ENCODE results near the gene BRIP1.

BRIP1 gene

DNA sequence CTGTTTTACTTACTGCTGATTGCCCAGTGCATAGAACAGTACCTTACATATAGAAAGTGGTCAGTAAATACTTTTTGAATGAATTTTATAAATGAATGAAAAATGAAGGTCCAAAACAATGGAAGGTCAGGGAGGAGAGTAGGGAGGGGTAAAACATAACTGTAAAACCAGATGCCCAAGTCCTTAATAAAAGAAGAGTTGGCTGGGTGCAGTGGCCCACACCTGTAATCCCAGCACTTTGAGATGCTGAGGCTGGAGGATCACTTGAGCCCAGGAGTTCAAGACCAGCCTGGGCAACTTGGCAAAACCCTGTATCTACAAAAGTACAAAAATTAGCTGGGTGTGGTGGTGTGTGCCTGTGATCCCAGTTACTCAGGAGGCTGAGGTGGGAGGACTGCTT is 108.2 kb downstream of the BRIP1 start:
- H3K4me3 ChIP-seq (ENCODE audit: low read length) = no peak overlapping the region
- no peak for DNase-seq (ENCODE audit: low read depth)
- TF ChIP-seq, protein P1, sequence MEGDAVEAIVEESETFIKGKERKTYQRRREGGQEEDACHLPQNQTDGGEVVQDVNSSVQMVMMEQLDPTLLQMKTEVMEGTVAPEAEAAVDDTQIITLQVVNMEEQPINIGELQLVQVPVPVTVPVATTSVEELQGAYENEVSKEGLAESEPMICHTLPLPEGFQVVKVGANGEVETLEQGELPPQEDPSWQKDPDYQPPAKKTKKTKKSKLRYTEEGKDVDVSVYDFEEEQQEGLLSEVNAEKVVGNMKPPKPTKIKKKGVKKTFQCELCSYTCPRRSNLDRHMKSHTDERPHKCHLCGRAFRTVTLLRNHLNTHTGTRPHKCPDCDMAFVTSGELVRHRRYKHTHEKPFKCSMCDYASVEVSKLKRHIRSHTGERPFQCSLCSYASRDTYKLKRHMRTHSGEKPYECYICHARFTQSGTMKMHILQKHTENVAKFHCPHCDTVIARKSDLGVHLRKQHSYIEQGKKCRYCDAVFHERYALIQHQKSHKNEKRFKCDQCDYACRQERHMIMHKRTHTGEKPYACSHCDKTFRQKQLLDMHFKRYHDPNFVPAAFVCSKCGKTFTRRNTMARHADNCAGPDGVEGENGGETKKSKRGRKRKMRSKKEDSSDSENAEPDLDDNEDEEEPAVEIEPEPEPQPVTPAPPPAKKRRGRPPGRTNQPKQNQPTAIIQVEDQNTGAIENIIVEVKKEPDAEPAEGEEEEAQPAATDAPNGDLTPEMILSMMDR (conservative IDR thresholded peaks at IDR 0.05; ENCODE audit: low read length) = no peak

DNA sequence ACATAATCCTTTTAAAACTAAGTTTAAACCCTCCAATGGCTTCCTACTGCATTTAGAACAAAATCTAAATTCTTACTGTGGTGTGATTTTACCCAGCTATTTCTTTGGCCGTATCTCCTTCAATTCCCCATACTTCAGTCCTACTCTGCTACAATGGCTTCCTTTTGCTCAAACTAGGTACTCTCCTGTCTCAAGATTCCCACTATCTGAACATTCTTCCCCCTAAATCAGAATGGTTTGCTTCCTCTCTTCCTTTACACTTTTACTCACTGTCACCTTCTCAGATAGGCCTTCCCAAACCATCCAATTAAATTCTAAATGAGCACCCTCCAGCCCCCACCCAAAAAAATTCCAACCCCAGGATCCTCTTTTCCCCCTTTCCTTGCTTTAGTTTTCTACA is 109.2 kb downstream of the BRIP1 start:
- no peak overlapping the region for H3K4me3 ChIP-seq (ENCODE audit: low read length)
- no peak for DNase-seq (ENCODE audit: low read depth)
- TF ChIP-seq, protein P1 (conservative IDR thresholded peaks at IDR 0.05; ENCODE audit: low read length) = no peak

DNA sequence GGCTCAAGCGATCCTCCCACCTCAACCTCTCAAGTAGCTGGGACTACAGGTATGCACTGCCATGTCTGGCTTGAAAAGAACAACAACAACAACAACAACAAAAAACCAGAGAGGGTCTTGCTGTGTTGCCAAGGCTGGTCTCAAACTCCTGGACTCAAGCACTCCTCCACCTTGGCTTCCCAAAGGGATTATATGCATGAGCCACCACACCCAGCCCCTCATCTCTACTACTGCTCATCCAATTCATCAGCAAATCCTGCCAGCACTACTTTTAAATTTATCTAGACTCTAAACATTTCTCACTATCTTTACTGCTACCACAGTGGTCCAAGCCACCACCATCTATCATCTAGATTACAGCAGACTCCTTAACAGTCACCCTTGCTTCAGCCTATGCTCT is 109.6 kb downstream of the BRIP1 start:
- no peak for DNase-seq (ENCODE audit: low read depth)
- H3K4me3 ChIP-seq (ENCODE audit: low read length) = no peak overlapping the region
- TF ChIP-seq, protein P1 (conservative IDR thresholded peaks at IDR 0.05; ENCODE audit: low read length) = no peak

DNA sequence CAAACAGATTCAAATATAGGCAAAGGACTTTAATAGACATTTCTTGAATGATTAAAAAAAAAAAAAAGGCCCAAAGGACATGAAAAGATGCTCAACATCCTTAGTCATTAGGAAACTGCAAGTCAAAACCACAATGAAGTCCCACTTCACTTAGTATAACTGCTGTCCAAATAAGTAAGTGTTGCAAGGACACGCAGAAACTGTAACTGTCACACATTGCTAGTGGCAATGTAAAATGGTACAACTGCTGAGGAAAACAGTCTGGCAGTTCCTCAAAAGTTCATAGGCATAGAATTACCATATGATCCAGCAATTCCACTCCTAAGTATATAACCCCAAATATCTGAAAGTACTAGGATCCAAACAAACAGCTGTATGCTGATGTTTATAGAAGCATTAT is 112.7 kb downstream of the BRIP1 start:
- TF ChIP-seq, protein P1 (conservative IDR thresholded peaks at IDR 0.05; ENCODE audit: low read length) = no peak
- no peak for DNase-seq (ENCODE audit: low read depth)
- no peak overlapping the region for H3K4me3 ChIP-seq (ENCODE audit: low read length)

DNA sequence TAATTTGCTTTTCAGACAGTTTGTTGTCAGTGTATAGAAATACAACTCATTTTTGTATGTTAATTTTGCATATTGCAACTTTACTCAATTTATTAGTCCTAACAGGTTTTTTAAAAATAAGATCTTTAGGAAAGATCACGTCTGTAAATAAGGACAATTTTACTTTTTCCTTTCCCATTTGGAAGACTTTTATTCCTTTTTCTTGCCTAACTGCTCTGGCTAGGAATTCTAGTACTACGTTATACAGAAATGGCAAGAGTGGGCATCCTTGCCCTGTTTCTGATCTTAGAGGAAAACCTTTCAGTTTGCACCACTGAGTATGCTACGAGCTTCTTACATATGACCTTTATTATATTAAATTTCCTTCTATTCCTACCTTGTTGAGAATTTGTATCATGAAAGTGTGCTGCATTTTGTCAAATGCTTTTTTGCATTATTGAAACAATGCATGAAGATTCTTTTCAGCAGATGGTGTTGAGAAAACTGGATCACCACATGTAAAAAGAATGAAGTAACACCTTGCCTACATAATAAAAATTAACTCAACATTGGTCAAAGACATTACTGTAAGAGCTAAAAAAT is 113.4 kb downstream of the BRIP1 start:
- TF ChIP-seq, protein P1 (conservative IDR thresholded peaks at IDR 0.05; ENCODE audit: low read length) = no peak
- DNase-seq (ENCODE audit: low read depth) = no peak
- no peak overlapping the region for H3K4me3 ChIP-seq (ENCODE audit: low read length)

DNA sequence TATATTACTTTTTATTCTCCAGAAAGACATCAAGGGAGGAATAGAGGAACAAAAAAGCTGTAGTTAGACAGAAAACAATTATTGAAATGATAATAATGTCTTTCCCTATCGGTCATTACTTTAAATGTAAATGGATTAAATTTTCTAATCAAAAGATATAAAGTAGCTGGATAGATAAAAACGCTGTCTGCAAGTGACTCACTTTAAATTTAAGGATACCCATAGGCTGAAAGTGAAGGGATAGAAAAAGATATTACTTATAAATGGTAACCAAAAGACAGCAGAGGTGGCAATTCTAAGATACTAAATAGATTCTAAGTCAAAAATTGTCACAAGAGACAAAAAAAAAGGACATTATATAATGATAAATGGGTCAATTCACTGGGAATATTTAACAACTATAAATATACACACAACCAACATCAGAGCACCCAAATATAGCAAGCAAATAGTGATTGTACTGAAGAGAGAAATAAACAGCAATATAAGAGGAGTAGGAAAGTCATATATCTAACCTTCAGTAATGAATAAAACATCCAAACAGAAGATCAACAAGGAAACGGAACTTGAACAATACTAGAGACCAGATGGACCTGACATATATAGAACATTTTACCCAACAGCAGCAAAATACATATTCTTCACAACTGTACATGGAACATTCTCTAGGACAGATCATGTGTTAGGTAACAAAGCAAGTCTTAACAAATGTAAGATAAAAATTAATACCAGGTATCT is 116.9 kb downstream of the BRIP1 start:
- TF ChIP-seq, protein P1 (conservative IDR thresholded peaks at IDR 0.05; ENCODE audit: low read length) = no peak
- no peak for DNase-seq (ENCODE audit: low read depth)
- no peak overlapping the region for H3K4me3 ChIP-seq (ENCODE audit: low read length)

DNA sequence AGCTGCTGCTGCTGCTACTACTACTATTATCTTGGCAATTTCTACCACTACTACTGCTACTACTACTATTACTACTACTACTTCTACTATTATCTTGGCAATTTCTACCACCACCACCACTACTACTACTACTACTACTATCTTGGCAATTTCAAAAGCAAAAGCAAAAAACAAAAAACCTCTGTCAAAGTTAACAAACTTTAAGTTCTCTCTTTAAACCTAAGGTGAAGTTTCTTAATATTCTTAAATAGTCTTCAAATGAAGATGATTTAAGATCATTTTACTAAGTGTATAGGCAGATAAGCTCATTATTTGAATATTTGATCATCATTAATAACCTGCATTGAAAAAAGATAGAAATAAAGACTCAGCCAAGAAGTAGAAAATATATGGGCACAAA is 118.5 kb downstream of the BRIP1 start:
- no peak overlapping the region for H3K4me3 ChIP-seq (ENCODE audit: low read length)
- DNase-seq (ENCODE audit: low read depth) = no peak
- TF ChIP-seq, protein P1 (conservative IDR thresholded peaks at IDR 0.05; ENCODE audit: low read length) = no peak
